SW480 (cell line): ENCODE results near the gene APELA.
"Not testable (repeated sequence)": the region's sequence is repeated elsewhere in the genome, so short reads cannot be mapped to it uniquely, and the experiment has no call there.

Source experiments
- DNase-seq: peaks from one replicate; pipeline ENCODE4 v3.0.0-alpha.2; 2016; ENCODE audit warnings: low spot score

APELA gene, protein sequence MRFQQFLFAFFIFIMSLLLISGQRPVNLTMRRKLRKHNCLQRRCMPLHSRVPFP

DNA sequence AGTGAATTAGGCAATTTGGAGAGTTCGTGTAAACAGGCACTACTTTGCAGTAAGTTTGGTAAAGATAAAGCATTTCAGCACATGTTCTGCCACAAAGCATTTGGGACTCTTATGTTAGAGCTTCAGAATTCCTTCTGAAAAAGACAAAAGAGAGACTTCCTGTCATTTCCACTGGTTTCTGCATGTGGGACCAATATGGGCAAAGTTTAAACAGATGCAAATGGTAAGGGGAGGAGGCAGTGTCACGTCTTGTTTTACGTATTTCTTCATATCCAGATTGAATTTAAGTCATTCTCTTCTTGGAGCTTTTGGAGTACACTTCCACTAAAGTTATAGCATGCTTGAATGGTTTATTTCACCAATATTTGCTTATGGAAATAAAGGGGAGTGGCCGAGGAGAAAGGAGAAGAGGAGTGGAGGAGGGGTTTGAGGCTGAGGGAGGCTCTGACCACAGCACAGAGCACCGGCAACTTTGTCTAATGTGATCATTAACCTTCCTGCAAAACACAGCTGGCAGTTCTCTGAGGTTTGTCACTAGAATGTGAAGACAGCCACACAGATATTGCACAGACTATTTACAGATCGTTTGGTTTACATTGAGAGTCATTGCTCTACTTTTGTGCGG lies at the start of gene APELA:
Gene APELA (plus strand): TSS at position 479 of the 625 bp plus-strand sequence. CDS start 154 bp downstream, outside the sequence.
- peak; percentile 44 for DNase-seq

DNA sequence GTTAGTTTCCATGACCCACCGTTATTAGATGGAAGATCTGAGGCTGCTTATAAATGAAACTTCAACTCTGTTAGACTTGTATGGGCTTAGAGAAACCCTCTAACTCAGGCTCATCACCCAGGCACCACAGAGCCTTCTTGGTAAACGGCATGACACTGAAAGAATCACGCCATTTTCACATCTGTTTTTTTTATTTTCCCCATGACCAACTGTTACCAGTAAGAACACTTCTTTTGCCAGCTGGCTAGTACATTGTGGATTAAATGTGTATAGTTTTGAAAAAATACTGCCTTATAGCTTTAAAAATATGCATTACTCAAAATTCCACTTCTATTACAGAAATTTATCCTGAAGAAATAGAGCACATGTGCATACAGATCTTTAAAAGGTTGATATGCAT lies 48.0 kb upstream of the APELA start:
- no peak for DNase-seq

DNA sequence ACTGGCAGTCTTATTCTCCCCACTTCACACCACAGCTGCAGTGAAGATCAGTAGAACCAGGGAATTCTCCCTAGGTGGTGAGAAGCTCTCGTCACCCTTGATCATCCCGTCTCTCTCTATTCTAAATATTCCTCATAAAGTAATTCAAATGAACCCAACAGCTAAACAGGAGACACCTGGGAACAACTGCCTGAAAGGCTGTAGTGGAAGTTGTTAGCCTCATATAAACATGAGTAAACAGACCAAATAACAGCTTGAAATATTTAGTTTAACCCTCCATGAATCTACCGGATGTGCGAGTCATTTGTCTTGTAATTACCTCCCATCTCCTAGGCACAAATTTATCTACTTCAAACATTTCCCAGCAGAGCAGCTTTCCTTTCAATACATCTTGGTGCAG lies 30.4 kb upstream of the APELA start:
- no peak for DNase-seq

DNA sequence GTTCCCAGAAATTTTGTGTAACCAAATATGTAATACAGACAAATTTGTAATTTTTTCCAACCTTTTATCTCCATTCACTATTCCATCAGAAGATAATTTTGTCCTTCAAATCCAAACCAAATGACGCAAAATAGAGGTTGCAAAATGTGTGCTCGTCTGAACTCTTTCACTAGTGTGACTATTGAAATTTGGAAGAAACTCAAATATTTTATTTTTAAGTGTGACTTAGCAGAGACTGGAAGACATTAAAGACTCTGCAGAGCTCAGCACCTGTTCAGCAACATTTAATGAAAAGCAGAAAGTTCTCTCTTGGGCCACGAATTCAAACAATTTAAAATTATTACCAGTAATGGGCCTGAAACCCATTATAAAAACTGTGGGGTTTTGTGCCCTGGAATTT lies 30.0 kb upstream of the APELA start:
- no peak for DNase-seq

DNA sequence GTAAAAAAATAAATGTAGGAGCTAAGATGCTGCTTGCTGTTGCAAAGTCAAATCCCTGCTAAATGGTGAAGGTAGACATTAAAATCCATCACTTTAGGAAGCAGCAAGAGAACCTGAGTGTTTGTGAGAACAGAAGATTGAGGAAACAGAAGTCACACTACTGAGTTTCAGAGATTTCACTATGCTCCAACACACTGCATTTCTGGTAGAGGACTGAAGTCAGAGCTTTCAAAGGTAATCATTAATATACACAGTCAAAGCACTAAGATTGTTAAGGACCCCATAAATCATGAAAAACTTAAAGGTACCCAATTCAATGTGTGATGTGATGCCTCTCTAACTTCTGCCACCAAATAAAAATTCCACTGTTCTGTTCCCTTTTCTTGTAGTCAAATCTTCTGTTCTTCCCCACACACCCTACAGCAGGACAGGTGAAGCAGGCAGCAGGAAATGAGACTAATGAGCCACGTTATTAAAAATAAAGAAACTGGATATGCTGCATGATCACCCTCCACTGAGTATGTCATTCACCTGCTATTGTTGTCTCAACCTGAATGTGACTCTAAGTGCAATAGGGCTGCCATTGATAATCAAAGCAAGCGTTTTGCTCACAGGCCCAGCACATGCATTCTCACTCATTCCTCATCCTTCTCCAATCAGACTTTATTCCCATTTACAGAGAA lies 28.9 kb upstream of the APELA start:
- DNase-seq: no peak

DNA sequence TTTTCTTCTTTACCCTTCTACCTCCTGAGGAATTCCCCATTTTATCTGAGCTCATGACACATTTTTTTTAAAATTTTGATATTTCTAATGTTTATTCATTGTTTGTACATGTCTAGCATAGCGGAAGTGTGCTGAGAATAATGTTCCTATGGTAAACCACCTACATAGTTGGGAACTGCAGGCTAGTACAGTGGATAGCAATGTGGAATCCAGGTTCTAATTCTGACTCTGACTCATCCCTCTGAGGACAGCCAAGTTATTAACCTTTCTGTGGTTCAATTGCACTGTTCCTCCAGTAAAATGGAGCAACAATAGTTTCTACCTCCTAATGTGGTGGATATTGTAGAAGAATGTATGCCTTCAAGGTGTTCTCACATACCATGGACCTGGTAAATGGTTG lies 20.6 kb upstream of the APELA start:
- no peak for DNase-seq

DNA sequence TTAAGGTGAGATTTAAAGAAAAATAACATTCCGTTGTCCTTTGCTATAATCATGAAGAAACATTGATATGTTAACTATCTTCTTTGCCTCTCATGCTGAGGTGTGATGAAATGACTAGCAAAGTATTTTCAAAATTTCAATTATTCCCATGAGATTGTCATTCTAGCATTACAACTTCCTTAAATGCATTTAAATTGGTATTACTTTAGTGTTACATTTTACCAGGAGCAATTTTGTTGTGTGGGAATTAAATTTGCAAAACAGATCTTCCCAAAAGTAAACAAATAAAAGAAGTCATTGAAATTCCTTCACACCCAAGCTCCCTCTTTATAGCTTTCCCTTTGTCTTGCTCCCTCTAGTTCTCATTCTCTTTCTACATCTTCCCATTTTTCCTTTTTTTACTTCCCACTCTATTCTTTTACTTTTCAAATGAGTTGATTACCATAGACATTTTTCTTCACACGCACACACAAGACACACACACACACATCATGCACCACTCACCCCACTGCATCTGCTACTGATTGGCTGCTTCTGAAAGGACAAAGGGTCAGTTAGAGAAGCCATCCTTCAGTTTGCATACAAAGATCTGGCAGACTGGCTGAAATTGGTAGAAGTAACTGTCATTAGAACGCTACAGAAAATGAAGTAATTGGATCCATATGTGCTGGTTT lies 10.0 kb upstream of the APELA start:
- DNase-seq: no peak

DNA sequence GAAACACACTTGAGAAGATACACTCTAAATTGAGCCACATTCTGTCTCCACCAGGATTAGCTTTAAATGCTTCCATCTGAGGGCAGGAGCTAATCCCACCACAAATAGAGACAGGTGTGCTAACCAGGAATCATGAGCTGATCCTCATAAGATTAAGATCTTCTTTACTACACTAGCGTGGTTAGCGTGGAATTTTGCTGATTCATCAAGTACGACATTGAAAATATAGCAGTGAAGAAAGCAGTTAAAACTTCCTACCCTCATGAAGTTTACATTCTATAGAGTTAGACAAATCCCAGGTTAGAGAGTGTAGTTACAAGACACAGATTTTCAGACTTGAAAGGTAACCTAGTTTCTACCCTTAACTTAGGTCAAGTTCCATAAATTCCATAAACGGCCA lies 5.3 kb upstream of the APELA start:
- no peak for DNase-seq

DNA sequence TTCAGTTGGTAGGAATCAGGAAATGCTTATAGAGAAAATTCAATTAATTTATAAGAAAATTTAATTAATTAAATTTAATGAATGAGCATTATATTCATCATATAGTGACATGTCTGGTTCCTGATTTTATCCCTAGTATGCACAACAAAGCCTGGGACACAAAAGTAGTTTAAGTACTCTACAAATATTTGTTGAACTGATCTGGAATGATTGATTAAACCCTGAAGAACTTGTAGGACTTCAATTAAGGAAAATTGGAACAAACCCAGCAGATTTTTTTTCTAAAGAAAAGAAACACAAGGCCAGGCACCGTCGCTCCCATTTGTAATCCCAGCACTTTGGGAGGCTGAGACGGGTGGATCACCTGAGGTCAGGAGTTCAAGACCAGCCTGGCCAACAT lies 4.5 kb upstream of the APELA start:
- no peak for DNase-seq

DNA sequence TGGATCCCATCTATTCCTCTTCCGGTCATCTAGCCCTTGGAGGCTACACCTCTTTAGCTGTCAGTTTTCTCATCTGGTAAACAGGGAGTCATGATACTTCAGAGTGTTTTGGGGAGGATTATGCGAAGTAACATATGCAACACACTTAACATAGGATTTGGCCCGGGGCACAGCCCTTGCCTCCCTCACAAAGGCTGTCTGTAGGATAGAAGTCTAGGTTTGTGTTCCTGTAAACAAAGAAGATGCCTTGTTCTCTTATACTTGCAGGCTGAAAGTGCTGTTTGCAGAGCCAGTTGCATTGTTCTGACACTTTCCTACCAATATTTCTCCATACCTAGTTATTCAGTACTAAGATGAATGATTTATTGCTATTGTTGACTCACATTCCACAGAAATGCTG lies 2.2 kb upstream of the APELA start:
- DNase-seq: no peak

DNA sequence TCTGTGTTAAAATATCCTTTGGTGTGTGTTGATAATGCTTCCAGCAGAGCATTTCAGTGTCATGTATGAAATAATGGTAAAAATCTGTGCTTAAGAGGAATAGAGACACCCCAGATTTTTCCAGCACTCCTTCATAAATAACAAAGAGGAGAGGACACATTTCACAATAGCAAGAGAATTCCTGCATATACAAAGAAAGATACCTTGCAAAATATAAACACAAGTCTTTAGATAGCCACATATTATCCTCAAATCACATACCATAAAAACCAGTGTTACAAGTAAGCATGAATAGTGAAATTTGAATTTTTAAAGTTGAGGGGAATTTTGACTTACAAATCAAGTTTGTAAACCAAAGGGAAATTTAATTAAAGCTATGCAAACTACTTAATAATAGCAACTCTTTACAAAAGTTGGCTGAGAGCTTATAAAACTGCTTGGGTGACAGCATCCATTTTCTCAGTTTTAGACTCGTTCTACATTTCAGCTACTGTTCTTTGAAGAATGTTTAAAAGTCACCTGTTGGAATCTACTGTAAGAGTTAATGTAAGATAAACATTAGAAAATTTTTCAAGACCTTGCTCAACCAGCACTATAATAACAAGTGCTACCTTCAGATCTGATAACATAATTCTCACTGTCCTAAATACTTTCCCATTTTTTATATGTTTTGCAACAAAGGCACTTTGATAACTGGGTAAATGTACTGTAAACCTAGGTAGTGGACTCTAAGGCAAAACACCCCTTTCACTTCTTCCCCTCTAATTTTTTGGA lies 3.7 kb downstream of the APELA start:
- DNase-seq: no peak

DNA sequence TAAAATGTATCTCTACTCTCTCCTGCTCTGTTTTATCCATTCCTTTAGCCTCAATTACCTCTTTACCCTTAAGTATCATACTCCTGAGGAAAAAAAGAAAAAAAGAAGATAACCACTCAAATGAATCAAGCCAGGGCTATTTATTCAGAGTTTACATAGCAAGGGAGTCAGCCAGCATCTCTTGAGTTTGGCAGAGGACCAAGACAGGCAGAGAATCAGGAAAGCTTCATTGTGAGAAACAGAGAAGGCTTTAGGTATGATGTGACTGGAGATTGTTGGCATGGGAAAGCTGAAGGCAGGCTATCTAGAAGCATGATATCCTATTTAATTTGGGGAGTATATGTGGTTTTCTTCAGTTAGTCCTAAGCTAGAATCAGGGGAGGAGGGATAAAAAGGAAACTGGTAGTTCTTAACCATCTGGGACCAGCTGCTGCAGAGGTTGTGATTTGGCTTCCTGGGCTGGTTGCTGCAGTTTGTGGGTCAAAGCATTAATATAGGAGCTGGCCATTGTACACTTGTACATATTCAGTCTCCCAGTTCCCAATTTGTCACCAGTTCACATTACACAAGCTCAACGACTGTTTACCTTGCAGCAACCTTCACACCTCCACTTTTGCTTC lies 11.2 kb downstream of the APELA start:
- DNase-seq: no peak

DNA sequence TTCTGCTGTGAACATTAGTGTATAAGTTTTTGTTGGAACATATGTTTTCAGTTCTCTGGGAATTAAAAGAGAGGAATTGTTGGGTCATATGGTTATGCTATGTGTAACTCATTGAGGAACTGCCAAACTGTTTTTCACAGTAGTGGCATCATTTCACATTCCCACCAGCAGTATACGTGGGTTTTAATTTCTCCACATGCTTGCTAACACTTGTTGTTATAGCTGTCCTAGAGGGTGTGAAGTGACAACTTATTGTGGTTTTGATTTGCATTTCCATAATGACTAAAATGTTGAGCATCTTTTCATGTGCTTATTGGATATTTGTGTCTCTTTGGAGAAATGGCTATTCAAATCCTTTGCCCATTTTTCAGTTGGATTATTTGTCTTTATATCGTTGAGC lies 13.7 kb downstream of the APELA start:
- DNase-seq: no peak

DNA sequence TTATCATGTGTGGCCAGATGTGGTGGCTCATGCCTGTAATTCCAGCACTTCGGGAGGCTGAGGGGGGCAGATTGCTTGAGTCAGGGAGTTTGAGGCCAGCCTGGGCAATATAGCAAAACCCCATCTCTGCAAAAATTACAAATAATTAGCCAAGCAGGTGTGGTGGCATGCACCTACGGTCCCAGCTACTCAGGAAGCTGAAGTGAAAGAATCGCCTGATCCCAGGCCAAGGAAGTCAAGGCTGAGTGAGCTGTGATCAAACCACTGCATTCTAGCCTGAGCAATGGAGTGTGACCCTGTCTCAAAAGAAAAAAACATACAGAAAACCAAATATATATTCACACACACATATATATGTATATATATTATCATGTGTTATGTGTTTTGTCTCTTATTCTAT lies 15.0 kb downstream of the APELA start:
- DNase-seq: no peak

DNA sequence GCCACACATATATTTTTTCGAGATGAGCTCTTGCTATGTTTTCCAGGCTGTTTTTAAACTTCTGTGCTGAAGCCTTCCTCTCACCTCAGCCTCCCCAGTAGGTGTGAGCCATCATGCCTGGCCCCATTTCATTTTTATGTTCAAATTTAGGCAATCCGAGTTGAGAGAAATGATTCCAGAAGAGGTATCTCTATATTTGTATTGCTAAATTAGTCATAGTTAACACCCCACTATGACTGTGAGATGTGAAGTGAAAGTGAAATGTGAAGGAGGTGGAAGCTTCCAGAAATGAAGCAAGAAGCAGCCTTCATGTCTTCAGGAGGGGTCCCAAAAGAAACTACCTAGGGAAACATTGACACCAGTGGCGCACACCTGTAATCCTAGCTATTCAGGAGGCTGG lies 17.7 kb downstream of the APELA start:
- no peak for DNase-seq

DNA sequence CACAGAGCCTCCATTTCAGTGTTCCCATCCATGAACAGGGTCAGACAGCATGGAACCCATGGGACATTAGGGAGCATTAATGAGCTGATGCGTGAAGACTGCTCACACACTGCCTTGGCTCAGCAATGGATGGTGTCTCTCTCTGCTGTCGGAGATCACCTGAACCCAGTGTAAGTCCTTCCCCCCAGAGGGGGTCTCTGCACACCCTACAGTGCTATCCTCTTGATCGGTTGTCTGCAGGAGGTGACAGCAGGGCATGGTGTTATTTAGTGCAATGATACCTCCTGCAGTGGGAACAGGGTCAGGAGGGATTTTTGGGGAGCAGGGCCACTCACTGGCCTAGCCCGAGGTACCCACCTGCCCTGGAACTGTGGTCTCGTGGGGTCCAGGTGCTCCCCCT lies 25.6 kb downstream of the APELA start:
- no peak for DNase-seq

DNA sequence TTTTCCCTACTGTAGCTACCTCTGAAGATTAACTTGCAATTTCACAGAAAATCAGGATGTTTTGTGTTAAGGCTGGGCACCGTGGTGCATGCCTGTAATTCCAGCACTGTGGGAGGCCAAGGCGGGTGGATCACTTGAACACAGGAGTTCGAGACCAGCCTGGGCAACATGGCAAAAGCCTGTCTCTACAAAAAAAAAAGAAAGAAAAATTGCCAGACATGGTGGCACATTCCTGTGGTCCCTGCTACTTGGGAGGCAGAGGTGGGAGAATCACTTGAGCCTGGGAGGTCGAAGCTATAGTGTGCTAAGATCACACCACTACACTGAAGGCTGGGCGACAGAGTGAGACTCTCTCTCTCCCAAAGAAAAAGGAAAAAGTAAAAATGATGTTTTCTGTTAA lies 27.4 kb downstream of the APELA start:
- DNase-seq: no peak

DNA sequence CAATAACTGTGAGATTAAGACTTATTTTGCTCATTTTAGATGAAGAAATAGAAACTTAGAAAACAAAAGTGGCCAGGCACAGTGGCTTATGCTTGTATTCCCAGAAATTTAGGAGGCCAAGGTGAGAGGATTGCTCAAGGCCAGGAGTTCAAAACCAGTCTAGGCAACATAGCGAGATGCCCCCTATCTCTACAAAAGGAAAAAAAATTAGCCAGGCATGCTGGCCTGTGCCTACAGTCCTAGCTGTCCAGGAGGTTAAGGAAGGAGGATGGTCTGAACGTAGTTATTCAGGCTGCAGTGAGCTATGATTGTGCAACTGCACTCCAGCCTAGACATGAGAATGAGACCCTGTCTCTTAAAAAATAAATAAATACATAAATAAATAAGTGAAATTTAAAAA lies 28.0 kb downstream of the APELA start:
- DNase-seq: no peak

DNA sequence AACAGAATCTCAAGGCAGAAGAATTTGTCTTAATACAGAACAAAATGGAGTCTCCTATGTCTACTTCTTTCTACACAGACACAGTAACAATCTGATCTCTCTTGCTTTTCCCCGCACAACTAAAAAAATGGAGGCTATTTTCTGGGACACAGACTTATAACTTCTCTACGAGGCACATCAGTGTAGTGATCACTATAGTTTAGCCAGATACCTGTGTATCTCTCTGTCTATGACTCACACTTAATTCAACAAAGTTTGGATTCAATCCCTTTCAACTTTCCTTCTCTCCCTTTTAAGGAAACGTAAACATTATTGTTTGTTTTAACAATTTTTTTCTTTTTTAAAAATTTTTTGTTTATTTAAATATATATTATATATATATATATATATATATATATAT lies 29.4 kb downstream of the APELA start:
- DNase-seq: no peak

DNA sequence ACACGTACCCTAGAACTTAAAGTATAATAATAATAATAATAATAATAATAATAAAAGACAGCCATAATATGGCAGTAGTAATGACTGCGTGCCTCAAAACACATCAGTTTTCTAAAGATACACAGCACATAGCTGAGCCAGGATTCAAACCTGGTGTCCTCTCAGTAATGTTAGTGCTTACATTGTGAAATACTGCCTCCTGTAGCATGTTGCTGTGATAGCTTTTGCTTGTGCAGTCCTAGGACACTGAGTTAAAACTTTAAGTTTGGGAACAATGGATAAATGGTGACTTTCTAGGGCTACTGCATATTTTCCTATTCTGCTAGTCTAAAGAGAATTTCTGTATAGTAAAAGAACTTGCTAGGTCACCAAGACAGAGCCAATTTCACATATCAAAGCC lies 36.5 kb downstream of the APELA start:
- not testable (repeated sequence) for DNase-seq

DNA sequence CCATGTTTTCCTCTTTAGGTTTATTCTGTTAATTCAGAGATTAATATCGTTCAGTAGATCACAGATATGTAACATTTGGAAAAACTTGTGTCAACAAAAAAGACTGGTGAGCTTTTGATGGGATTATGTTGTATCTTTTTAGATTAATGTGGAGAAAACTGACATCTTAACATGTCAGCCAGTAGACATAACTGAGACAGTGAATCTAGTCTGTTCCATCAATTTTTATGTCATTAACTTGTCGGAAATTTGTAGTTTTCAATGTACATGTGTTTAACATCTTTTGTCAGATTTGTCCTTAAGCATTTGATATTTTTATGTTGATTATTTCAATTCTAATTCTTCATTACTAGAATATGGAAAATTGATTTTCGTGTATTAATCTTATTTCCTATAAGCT lies 42.0 kb downstream of the APELA start:
- DNase-seq: no peak

DNA sequence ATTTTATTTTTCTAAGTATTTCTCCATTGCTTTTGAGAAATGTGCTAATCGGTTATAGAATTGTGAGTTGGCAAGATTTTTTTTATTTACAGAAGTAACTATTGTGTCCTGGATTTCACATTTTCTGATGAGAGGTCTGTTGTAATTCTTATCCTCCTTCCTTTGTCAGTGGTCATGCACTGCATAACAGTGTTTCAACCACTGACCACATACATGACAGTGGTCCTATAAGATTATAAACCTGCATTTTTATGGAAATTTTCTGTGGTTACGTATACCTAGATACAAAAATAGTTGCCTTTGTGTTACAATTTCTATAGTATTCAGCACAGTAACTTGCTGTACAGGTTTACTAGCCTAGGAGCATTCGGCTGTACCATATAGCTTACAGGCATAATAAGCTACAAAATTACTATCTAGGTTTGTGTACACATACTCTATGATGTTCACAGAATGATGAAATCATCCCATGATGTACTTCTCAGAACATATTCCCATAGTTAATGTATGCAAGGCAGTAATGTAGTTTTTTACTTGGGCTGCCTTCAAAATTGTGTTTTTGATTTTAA lies 47.8 kb downstream of the APELA start:
- no peak for DNase-seq
